HPDE6-E6E7 (cell line): ENCODE measurements around the gene ABTB2.
"Not testable (repeated sequence)": the region's sequence is repeated elsewhere in the genome, so short reads cannot be mapped to it uniquely, and the experiment has no call there.

Experiments
- DNase-seq: peaks from one replicate; pipeline ENCODE4 v3.0.0; 2011; ENCODE audit warnings: missing footprints; ENCODE audit errors: extremely low spot score

Gene ABTB2

GRCh38 chr11:34357701-34358257 is at the start of gene ABTB2:
TSS of gene ABTB2 (minus strand) at chr11:34358010.
- peak; percentile 91 for DNase-seq

- no peak for DNase-seq
These were observed 49.5 kb upstream of the ABTB2 start for GRCh38 chr11:34407121-34407813.

GRCh38 chr11:34406413-34406812 is 48.6 kb upstream of the ABTB2 start:
- no peak for DNase-seq

GRCh38 chr11:34405079-34405858 is 47.5 kb upstream of the ABTB2 start:
- DNase-seq, result no peak

- DNase-seq, result no peak
These were observed 46.5 kb upstream of the ABTB2 start for GRCh38 chr11:34404280-34404679.

GRCh38 chr11:34403431-34403830 is 45.6 kb upstream of the ABTB2 start:
- no peak for DNase-seq

- no peak for DNase-seq
These were observed 40.0 kb upstream of the ABTB2 start for GRCh38 chr11:34397811-34398210.

GRCh38 chr11:34397120-34397519 is 39.3 kb upstream of the ABTB2 start:
- DNase-seq, result no peak

- DNase-seq, result peak; percentile 78
These were observed 38.2 kb upstream of the ABTB2 start for GRCh38 chr11:34395916-34396550.

- DNase-seq, result no peak
These were observed 37.0 kb upstream of the ABTB2 start for GRCh38 chr11:34394771-34395300.

- no peak for DNase-seq
These were observed 29.8 kb upstream of the ABTB2 start for GRCh38 chr11:34387653-34388052.

- DNase-seq, result not testable (repeated sequence)
These were observed 28.5 kb upstream of the ABTB2 start for GRCh38 chr11:34386356-34386755.

GRCh38 chr11:34382532-34383276 is 24.9 kb upstream of the ABTB2 start:
- no peak for DNase-seq

GRCh38 chr11:34381775-34382174 is 24.0 kb upstream of the ABTB2 start:
- DNase-seq, result no peak

- DNase-seq, result peak; percentile 64
These were observed 22.9 kb upstream of the ABTB2 start for GRCh38 chr11:34380696-34381095.

GRCh38 chr11:34379539-34379938 is 21.7 kb upstream of the ABTB2 start:
- no peak for DNase-seq

GRCh38 chr11:34379079-34379478 is 21.3 kb upstream of the ABTB2 start:
- DNase-seq, result no peak

- no peak for DNase-seq
These were observed 15.9 kb upstream of the ABTB2 start for GRCh38 chr11:34373727-34374126.

- no peak for DNase-seq
These were observed 8.7 kb upstream of the ABTB2 start for GRCh38 chr11:34366522-34366921.

- no peak for DNase-seq
These were observed 6.3 kb upstream of the ABTB2 start for GRCh38 chr11:34364102-34364501.

- DNase-seq, result no peak
These were observed 5.7 kb upstream of the ABTB2 start for GRCh38 chr11:34363363-34364084.
